Left kidney (tissue), 2 donors: ENCODE data around the gene TMBIM4. TPM values are rescaled to one million over a fixed set of nuclear protein-coding genes. Genes with fewer than 3 reads are reported as not detected.
"Not testable (repeated sequence)": the region's sequence is repeated elsewhere in the genome, so short reads cannot be mapped to it uniquely, and the experiment has no call there.

ENCODE experiments used
- DNase-seq: peaks from one replicate; pipeline ENCODE4 v3.0.0-alpha.2; 2013
- polyA plus RNA-seq: library from polyadenylated mRNA; unstranded; fragments of 120-200 nt; gene quantifications from one replicate; pipeline ENCODE4 v1.2.1, GENCODE V29; 2013; ENCODE audit not compliant: insufficient read length

TMBIM4 gene
- polyA plus RNA-seq, 1 donor = 140 TPM

DNA sequence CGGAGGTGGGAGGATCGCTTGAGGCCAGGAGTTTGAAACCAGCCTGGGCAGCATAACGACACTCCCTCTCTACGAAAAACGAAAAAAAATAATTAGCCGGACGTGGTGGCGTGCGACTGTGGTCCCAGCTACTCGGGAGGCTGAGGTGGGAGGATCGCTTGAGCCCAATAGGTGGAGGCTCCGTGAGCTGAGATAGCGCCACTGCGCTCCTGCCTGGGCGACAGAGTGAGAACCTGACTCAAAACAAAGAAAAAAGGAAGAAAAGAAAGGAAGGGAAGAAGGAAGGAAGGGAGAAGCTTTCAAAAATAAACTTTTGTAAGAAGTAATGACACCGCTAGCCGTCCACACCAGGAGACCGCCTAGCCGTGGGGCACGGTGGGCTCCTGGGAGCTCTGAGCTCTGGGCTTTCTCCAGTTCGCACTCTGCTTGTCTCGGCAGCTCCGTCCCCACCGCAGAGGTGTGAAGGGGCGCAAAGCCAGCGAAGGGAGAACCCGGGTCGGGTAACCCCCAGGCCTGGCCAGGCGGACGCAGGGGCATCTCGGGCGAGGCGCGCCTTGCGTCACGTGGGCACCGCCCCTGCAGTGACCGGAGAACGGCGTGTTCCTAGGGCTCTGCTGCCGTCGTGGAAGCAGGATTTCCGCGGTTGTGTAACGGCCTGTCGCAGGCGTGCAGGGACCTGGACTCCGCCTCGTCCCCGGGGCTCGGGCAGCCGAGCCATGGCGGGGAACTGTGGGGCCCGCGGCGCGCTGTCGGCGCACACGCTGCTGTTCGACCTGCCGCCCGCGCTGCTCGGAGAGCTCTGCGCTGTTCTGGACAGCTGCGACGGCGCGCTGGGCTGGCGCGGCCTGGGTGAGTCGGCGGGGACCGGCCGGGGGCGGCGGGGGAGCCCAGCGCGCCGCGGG, 19.0 kb upstream of the TMBIM4 start, which contains the start of gene IRAK3:
Gene IRAK3, plus strand, starts transcription at position 631 of the 902 bp plus-strand sequence. Its CDS starts 86 bp downstream, at position 717.
- no peak for DNase-seq

DNA sequence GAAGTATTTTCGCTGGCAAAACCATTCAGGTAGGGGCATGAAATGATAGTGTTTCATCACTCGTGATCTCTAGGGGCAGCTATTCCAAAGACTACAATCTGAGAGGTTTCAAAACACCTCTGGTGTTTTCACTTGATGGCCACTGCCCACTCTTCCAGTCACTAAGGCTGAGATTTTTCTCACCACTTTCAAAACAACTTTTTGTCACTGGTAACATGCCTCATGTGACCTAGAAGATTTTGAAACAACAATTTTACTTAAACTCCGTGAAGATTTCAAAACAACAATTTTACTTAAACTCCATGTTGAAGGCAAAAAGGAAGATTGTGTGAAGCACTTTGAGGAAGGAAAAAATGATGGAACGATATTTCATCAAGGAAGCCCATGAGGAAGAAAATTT, 18.0 kb upstream of the TMBIM4 start:
- no peak for DNase-seq

GRCh38 chr12:66187036-66187435, 17.2 kb upstream of the TMBIM4 start:
- no peak for DNase-seq

DNA sequence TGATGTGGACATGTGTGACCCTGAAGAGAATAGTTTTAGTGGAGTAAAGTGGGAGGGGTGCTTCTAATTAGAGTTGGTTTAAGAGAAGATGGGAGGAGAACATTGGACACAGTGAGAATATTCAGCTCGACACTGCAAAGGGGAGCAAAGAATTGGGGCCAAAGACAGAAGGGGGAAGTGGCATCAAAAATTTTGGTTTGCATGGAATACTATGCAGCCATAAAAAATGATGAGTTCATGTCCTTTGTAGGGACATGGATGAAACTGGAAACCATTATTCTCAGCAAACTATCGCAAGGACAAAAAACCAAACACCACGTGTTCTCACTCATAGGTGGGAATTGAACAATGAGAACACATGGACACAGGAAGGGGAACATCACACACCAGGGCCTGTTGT, 15.0 kb upstream of the TMBIM4 start:
- not testable (repeated sequence) for DNase-seq

DNA sequence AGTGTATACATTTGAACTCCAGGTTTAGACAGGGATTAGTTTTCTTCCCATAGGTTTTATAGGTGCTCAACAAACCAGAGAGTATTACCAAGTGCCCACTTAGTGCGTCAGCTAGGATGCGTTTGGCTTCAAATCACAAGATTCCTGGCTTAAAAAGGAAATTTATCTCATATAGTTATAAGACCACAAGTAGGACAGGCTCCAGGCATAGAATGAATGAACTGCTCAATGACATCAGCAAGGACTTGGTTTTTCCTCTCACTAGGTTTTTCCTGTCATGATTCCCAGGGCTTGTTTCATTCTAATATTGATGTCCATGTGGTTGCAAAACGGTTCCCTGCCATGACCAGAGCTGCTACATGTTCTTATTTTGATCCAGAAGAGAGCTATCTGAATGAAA, 13.2 kb upstream of the TMBIM4 start:
- DNase-seq = no peak

GRCh38 chr12:66176105-66176900, 6.5 kb upstream of the TMBIM4 start:
- no peak for DNase-seq

DNA sequence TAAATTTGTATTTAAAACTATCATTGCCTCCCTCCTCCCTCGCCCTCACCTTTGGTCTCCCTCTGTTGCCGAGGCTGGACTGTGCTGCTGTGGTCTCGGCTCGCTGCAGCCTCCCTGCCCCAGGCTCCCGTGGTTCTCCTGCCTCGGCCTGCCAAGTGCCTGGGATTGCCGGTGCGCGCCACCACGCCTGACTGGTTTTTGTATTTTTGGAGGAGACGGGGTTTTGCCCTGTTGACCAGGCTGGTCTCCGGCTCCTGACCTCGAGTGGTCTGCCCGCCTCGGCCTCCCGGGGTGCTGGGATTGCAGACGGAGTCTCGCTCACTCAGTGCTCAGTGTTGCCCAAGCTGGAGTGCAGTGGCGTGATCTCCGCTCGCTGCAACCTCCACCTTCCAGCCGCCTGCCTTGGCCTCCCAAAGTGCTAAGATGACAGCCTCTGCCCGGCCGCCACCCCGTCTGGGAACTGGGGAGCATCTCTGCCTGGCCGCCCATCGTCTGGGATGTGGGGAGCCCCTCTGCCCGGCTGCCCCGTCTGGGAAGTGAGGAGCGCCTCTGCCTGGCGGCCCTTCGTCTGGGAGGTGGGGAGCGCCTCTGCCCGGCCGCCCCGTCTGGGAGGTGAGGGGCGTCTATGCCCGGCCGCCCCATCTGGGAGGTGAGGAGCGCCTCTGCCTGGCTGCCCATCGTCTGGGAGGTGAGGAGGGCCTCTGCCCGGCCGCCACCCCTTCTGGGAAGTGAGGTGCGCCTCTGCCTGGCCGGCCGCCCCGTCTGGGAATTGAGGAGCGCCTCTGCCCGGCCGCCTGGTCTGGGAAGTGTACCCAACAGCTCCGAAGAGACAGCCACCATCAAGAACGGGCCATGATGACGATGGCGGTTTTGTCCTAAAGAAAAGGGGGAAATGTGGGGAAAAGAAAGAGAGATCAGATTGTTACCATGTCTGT, 4.9 kb upstream of the TMBIM4 start:
- DNase-seq = not testable (repeated sequence)

GRCh38 chr12:66170606-66171005, 810 bp upstream of the TMBIM4 start:
- DNase-seq = no peak

- no peak for DNase-seq
Observed at GRCh38 chr12:66168410-66168809, 1.4 kb downstream of the TMBIM4 start.

- DNase-seq = no peak
Observed at GRCh38 chr12:66166561-66166960, 3.2 kb downstream of the TMBIM4 start.

GRCh38 chr12:66165141-66165540, 4.7 kb downstream of the TMBIM4 start:
- no peak for DNase-seq

- DNase-seq = no peak
Observed at GRCh38 chr12:66164349-66164821, 5.4 kb downstream of the TMBIM4 start.

DNA sequence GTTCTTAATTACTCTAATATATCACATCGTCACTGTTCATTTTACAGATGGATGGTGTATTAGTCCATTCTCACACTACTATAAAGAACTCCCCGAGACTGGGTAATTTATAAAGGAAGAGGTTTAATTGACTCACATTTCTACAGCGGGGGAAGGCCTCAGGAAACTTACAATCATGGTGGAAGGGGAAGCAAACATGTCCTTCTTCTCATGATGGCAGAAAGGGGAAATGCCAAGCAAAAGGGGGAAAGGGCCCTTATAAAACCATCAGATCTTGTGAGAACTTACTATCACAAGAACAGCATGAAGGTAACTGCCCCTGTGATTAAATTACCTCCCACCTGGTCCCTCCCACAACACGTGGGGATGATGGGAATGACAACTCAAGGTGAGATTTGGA, 6.5 kb downstream of the TMBIM4 start:
- no peak for DNase-seq

DNA sequence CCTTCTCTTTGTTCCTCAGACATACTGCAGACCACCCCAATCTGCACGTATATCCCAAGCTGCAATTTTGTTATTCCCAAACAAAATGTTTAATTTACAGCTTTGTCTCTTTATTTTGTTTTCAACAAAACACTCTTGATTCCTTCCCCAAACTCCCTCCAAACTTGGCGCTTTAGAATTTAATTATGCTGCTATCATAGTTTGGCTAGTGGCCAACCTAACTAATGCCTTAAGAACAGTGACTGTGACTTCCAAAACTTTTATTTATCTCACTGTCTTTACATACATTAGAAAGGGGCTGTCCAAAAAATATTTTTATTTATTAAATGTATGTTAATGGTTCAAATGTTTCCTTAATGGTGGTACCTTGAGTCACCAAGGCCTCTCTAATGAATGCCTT, 7.1 kb downstream of the TMBIM4 start:
- no peak for DNase-seq

DNA sequence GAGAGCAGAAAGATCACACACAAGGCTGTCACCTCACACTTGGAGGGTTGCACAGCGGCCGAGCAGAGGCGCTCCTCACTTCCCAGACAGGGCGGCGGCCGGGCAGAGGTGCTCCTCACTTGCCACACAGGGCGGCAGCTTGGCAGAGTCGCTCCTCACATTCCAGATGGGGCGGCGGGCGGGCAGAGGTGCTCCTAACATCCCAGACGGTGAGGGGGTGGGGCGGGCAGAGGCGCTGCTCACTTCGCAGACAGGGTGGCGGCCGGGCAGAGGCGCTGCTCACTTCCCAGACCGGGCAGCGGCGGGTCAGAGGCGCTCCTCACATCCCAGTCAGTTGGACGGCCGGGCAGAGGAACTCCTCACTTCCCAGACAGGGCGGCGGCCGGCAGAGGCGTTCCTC, 9.1 kb downstream of the TMBIM4 start:
- no peak for DNase-seq

- DNase-seq = no peak
Observed at GRCh38 chr12:66159123-66159522, 10.7 kb downstream of the TMBIM4 start.

GRCh38 chr12:66156654-66157053, 13.1 kb downstream of the TMBIM4 start:
- no peak for DNase-seq

GRCh38 chr12:66154776-66155175, 15.0 kb downstream of the TMBIM4 start:
- no peak for DNase-seq

DNA sequence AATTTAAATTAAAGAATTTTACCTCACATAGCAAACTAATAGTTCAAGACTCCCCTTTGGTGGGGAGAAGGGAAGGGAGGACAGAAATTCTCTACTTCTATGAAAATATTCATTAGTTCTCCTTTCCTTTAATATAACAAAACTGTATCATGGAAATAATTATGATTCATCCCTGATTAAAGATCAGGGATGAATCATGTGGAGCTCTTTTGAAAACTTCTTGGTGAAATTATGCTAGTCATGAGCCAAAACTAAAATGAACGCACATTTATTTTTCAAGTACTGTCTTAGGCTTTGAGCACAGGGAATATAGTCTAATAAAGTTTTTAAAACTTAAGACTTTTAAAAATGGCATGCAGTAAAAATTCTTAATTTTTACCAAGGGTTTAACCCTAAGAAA, 17.1 kb downstream of the TMBIM4 start:
- DNase-seq = no peak

GRCh38 chr12:66149702-66150398, 19.9 kb downstream of the TMBIM4 start:
- DNase-seq = no peak
